Esophagus squamous epithelium (tissue), 5 donors: Measurements from ENCODE around the gene IQCH. TPM values are rescaled to one million over a fixed set of nuclear protein-coding genes. Genes with fewer than 3 reads are reported as not detected.

Experiments used
- DNase-seq: peaks from one replicate; lab custom pipeline; 2025; lab: John Stamatoyannopoulos, UW
- H3K27ac ChIP-seq, 4 donors: fragments of 200-600 bp; sonication (generic); one replicate each; pipeline ENCODE4 v1.5.1; 2016 to 2019; ENCODE audit warnings: mild to moderate bottlenecking in 1 of 4
- H3K27me3 ChIP-seq, 4 donors: fragments of 200-600 bp; sonication (generic); 1 replicate in 3 of 4; 2 replicates in 1 of 4; pipeline versions ENCODE4 v1.5.1 to v1.6.0; 2017 to 2021; ENCODE audit warnings: antibody characterized with exemption in 1 of 4
- H3K36me3 ChIP-seq, 3 donors: fragments of 200-600 bp; sonication (generic); one replicate each; pipeline ENCODE4 v1.5.1; 2016 to 2019
- H3K4me1 ChIP-seq, 3 donors: fragments of 200-600 bp; sonication (generic); one replicate each; pipeline ENCODE4 v1.5.1; 2017 to 2019
- H3K4me3 ChIP-seq, 4 donors: fragments of 200-600 bp; sonication (generic); 1 replicate in 3 of 4; 2 replicates in 1 of 4; pipeline ENCODE4 v1.5.1; 2016 to 2019; ENCODE audit warnings: mild to moderate bottlenecking in 2 of 4, moderate library complexity in 1 of 4
- H3K9me3 ChIP-seq, 3 donors: fragments of 200-600 bp; sonication (generic); one replicate each; pipeline ENCODE4 v1.5.1; 2016 to 2019
- POLR2A ChIP-seq, 4 donors: fragments of 450-650 bp; IDR thresholded peaks; one replicate each; pipeline ENCODE4 v1.6.1; 2017; ENCODE audit warnings: antibody characterized with exemption in 4 of 4, mild to moderate bottlenecking in 4 of 4, moderate library complexity in 3 of 4
- WGBS, 2 donors: methylation state at CpG; one replicate each; pipeline ENCODE4 v1.1.5; 2018; 5-methylcytosine and 5-hydroxymethylcytosine counted together
- intact Hi-C: fragments of 100-400 bp; cut with DNase I; formaldehyde crosslinking; loops from one replicate; pipeline ENCODE4 v1.15.0; 2022
- total RNA-seq, 4 donors: library from RNA; depleted of rRNA; stranded (reverse); fragments of >200 nt; gene quantifications; one replicate each; pipeline ENCODE4 v1.1.0, GENCODE V29; 2016
- TF ChIP-seq, protein P1 (sequence below), 6 experiments: fragments of 450-650 bp in 4 of 6; fragments of 200-600 bp in 2 of 6; sonication (generic) in 2 of 6; IDR thresholded peaks; one replicate each; pipeline ENCODE4 v1.5.1; 2016 to 2019; ENCODE audit warnings: antibody characterized with exemption in 6 of 6, mild to moderate bottlenecking in 4 of 6, moderate library complexity in 4 of 6
- donor health status: DM: yes; HTN: yes; CAD: no.

Gene IQCH
- total RNA-seq, 4 donors from 2014 or later: 1.9 to 3.1 (median 3.0) TPM; not detected in 1

DNA sequence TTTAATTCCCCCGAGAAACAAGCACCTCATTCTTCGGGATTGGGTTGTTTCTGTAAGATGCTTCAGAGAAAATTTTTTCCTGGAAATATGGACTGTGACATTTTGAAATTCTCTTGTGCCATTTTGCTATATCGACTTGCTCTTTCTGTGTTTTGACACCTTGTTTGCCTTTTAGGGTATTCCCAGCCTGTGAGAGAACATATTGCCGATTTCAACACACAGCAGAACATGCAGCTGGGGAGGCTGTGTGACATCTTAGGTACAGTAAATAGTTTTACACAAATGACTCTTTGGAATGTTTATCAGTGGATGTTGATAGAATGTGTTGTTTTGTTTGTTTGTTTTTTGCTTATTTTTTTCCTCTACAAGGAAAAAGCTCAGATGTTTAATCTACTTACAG lies 130.2 kb downstream of the IQCH start:
- 76 to 78% methylated on average over 4 of the region's 4 CpGs for WGBS, 2 donors

DNA sequence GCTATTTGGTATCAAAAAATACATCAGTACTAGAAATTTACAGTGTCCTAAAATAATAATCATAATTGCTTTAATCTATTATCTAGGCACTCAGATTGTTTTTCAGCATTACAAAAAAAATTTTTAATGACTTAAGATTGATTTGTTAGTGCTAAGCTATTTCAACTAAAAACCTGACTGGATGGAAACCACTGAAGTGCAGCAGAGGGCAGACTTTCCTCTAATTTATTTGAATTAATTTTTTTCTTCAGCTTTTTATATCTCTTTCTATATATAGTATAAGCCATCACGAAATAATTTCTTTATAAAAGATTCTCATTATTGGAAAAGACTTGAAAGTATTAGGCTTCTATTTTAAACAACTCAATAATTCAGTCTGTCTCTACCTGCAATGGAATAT lies 131.4 kb downstream of the IQCH start:
- intact Hi-C loops: no loop called here
- no peaks in the 10 kb centered on the region for H3K36me3 ChIP-seq
- no peak overlapping the region for H3K4me3 ChIP-seq
- no peak overlapping the region for H3K27ac ChIP-seq
- 25 to 29% methylated on average over 1 of the region's 1 CpG for WGBS, 2 donors
- TF ChIP-seq, protein P1, sequence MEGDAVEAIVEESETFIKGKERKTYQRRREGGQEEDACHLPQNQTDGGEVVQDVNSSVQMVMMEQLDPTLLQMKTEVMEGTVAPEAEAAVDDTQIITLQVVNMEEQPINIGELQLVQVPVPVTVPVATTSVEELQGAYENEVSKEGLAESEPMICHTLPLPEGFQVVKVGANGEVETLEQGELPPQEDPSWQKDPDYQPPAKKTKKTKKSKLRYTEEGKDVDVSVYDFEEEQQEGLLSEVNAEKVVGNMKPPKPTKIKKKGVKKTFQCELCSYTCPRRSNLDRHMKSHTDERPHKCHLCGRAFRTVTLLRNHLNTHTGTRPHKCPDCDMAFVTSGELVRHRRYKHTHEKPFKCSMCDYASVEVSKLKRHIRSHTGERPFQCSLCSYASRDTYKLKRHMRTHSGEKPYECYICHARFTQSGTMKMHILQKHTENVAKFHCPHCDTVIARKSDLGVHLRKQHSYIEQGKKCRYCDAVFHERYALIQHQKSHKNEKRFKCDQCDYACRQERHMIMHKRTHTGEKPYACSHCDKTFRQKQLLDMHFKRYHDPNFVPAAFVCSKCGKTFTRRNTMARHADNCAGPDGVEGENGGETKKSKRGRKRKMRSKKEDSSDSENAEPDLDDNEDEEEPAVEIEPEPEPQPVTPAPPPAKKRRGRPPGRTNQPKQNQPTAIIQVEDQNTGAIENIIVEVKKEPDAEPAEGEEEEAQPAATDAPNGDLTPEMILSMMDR (IDR thresholded peaks at IDR 0.05): peak in 1 of 6 experiments; percentile 8
- no peak for TF ChIP-seq POLR2A (IDR thresholded peaks at IDR 0.05)
- H3K27me3 ChIP-seq: no peaks in the 10 kb centered on the region
- DNase-seq: no peak
- no peaks in the 10 kb centered on the region for H3K4me1 ChIP-seq
- H3K9me3 ChIP-seq: no peaks in the 10 kb centered on the region

More for the DNA sequence above, 130.2 kb downstream of the IQCH start:
- DNase-seq: no peak
- Histone ChIP-seq H3K4me1 (no peaks in the 10 kb centered on the region), H3K36me3 (no peaks in the 10 kb centered on the region), H3K4me3 (no peak overlapping the region), H3K27me3 (no peaks in the 10 kb centered on the region), H3K27ac (no peak overlapping the region), H3K9me3 (no peaks in the 10 kb centered on the region)
- intact Hi-C loops: no loop called here
- TF ChIP-seq POLR2A (IDR thresholded peaks at IDR 0.05): no peak
- TF ChIP-seq, protein P1 (IDR thresholded peaks at IDR 0.05): no peak

DNA sequence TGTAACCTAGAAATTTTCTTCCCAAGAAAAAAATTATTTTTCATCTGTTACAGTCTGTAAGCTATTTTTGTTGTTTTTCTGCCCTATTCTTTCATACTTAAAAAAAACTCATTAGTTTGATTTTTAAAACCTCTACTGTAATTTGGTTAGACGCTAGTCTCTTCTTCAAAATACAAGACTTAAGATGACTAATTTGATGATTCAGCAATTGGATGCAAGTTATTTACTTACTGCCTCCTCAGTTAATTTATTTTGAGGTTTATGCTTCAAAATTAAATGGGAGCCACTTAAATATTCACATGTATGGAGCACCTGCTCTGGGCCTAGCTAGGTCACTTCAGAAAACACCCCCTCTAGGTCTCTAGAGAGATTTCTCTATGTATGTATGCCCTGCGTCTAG lies 132.4 kb downstream of the IQCH start:
- TF ChIP-seq, protein P1 (IDR thresholded peaks at IDR 0.05): no peak
- no peak for TF ChIP-seq POLR2A (IDR thresholded peaks at IDR 0.05)
- intact Hi-C loops: no loop called here

DNA sequence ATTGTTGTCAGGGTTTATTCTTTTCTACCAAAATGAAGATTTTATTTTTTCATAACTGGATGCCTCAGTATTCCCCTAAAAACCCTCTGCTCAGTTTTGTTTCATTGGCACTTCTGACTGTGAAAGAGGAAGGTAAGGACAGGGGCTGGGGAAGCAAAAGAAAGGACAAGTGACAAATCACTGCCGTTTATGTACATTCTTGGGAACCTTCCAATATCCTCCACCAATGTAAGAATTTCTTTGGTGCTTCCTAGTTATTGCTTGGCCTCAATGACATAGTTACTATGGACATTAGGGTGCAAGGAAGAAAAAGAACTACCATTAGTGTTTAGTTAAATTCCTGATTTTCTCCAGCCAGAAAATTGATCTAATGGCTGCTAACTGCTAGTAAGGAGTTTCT lies 135.4 kb downstream of the IQCH start:
- Histone ChIP-seq H3K4me1 (no peaks in the 10 kb centered on the region), H3K4me3 (no peak overlapping the region), H3K9me3 (no peaks in the 10 kb centered on the region), H3K36me3 (no peaks in the 10 kb centered on the region), H3K27ac (no peak overlapping the region), H3K27me3 (no peaks in the 10 kb centered on the region)
- WGBS, 2 donors: 19 to 56% methylated on average over 1 of the region's 1 CpG
- no peak for TF ChIP-seq POLR2A (IDR thresholded peaks at IDR 0.05)
- DNase-seq: no peak
- intact Hi-C loops: no loop called here

More for the DNA sequence above, 132.4 kb downstream of the IQCH start:
- Histone ChIP-seq H3K9me3 (no peaks in the 10 kb centered on the region), H3K27ac (no peak overlapping the region), H3K27me3 (no peaks in the 10 kb centered on the region), H3K4me1 (no peaks in the 10 kb centered on the region), H3K4me3 (no peak overlapping the region), H3K36me3 (no peaks in the 10 kb centered on the region)
- WGBS, 2 donors: 54 to 81% methylated on average over 1 to 2 of the region's 2 CpGs
- DNase-seq: no peak

DNA sequence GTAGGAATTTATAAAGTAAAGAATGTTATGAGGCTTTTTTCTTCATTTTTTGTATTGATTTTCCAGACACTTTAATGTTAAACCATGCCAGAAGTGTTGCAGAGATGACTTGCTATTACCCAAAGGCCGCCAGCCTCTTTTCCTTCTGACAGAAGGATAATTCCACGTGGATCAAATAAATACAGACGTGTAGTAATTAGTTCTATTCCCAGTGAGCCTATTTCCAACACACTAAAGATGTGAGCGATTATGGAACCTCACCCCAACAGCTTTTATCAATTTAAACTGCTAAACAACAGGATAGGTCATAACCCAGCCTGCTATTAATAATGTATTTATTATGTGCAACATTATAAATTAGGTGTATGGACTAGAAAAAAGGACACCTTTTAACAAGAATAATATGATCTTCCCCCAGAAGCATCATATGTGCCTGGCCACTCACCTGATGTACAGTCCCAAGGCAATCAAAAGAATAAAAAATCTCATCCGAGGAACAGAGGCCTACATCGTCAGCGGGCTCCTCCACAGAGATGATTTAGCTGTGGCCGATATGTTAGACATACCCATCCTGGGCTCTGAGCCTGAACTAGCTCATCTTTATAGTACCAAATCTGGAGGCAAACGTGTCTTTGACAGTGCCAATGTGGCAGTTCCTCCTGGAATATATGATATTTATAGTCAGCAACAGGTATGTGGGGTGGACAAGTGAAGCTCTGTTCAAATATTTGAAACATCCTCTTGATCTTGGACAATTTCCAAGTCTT lies 140.5 kb downstream of the IQCH start:
- intact Hi-C loops: no loop called here
- no peaks in the 10 kb centered on the region for H3K4me1 ChIP-seq
- H3K27me3 ChIP-seq: no peaks in the 10 kb centered on the region
- no peak overlapping the region for H3K4me3 ChIP-seq
- TF ChIP-seq, protein P1 (IDR thresholded peaks at IDR 0.05): no peak
- TF ChIP-seq POLR2A (IDR thresholded peaks at IDR 0.05): no peak
- WGBS, 2 donors: 71 to 77% methylated on average over 9 of the region's 9 CpGs
- H3K36me3 ChIP-seq: no peaks in the 10 kb centered on the region
- no peak overlapping the region for H3K27ac ChIP-seq
- H3K9me3 ChIP-seq: no peaks in the 10 kb centered on the region
- no peak for DNase-seq
